Testis (tissue), 3 donors: ENCODE results near the gene ASB6. TPM values are rescaled to one million over a fixed set of nuclear protein-coding genes. Genes with fewer than 3 reads are reported as not detected.

Experiments
- DNase-seq: peaks from one replicate; pipeline ENCODE4 v3.0.0-alpha.2; 2019
- H3K27ac ChIP-seq, 2 donors: fragments of 200-600 bp; sonication (generic); one replicate each; pipeline ENCODE4 v1.5.1; 2019
- H3K27me3 ChIP-seq: fragments of 200-600 bp; sonication (generic); one replicate; pipeline ENCODE4 v1.5.1; 2019
- H3K36me3 ChIP-seq: fragments of 200-600 bp; sonication (generic); one replicate; pipeline ENCODE4 v1.5.1; 2017; ENCODE audit warnings: low read depth; ENCODE audit errors: missing control alignments
- H3K4me1 ChIP-seq: fragments of 200-600 bp; sonication (generic); one replicate; pipeline ENCODE4 v1.5.1; 2019
- H3K4me3 ChIP-seq, 2 donors: fragments of 200-600 bp; sonication (generic); one replicate each; pipeline ENCODE4 v1.5.1; 2017 to 2019
- H3K9me3 ChIP-seq: fragments of 200-600 bp; sonication (generic); one replicate; pipeline ENCODE4 v1.5.1; 2017
- CTCF ChIP-seq, 3 experiments: fragments of 450-650 bp in 2 of 3; fragments of 200-600 bp in 1 of 3; sonication (generic) in 1 of 3; IDR thresholded peaks; one replicate each; pipeline ENCODE4 v1.5.1; 2016 to 2019; ENCODE audit warnings: antibody characterized with exemption in 3 of 3, mild to moderate bottlenecking in 2 of 3, moderate library complexity in 1 of 3
- POLR2A ChIP-seq: fragments of 450-650 bp; IDR thresholded peaks from one replicate; pipeline ENCODE4 v1.6.1; 2017; ENCODE audit warnings: antibody characterized with exemption, mild to moderate bottlenecking, moderate library complexity
- WGBS, 2 donors: methylation state at CpG; one replicate each; pipeline ENCODE4 v1.1.5; 2018; 5-methylcytosine and 5-hydroxymethylcytosine counted together
- intact Hi-C: fragments of 100-400 bp; cut with DNase I; formaldehyde crosslinking; loops from one replicate; pipeline ENCODE4 v1.15.1; 2023; ENCODE audit warnings: low total_unique reads
- polyA plus RNA-seq: library from polyadenylated mRNA; stranded (reverse); fragments of 350-450 nt; fragmentation: Illumina TruSeq; extraction: RNeasy Lipid Tissue Mini Kit (QIAGEN cat#74804); gene quantifications from one replicate; pipeline ENCODE4 v1.2.3, GENCODE V29; 2014; ENCODE audit warnings: low read depth, low replicate concordance; ENCODE audit not compliant: insufficient read depth
- total RNA-seq, 2 donors: library from RNA; depleted of rRNA; stranded (reverse); fragments of >200 nt; gene quantifications; one replicate each; pipeline ENCODE4 v1.2.3, GENCODE V29; 2016

ASB6 gene
- total and polyA plus RNA-seq, 3 donors from 2014 or later = 21.4 to 61.7 (median 51.2) TPM

GRCh38 chr9:129587487-129588262, 54.3 kb downstream of the ASB6 start:
- DNase-seq = no peak
- H3K27ac ChIP-seq = no peak overlapping the region
- intact Hi-C loops = no loop called here
- no peaks in the 10 kb centered on the region for H3K27me3 ChIP-seq
- H3K9me3 ChIP-seq = no peaks in the 10 kb centered on the region
- TF ChIP-seq CTCF (IDR thresholded peaks at IDR 0.05) = no peak
- TF ChIP-seq POLR2A = no peak
- H3K4me3 ChIP-seq = no peak overlapping the region
- H3K4me1 ChIP-seq = peaks cover 11% of the 10 kb centered on the region
- no peaks in the 10 kb centered on the region for H3K36me3 ChIP-seq
- WGBS, 2 donors = 90 to 91% methylated on average over 23 of the region's 23 CpGs

GRCh38 chr9:129586685-129587084, 55.3 kb downstream of the ASB6 start:
- no peaks in the 10 kb centered on the region for H3K36me3 ChIP-seq
- no peaks in the 10 kb centered on the region for H3K9me3 ChIP-seq
- intact Hi-C loops = no loop called here
- no peaks in the 10 kb centered on the region for H3K27me3 ChIP-seq
- peaks cover 11% of the 10 kb centered on the region for H3K4me1 ChIP-seq
- DNase-seq = no peak
- TF ChIP-seq CTCF (IDR thresholded peaks at IDR 0.05) (no peak), POLR2A (no peak)
- 45 to 74% methylated on average over 7 to 8 of the region's 8 CpGs for WGBS, 2 donors
- no peak overlapping the region for H3K4me3 ChIP-seq
- no peak overlapping the region for H3K27ac ChIP-seq

GRCh38 chr9:129586245-129586644, 55.7 kb downstream of the ASB6 start:
- no peak for TF ChIP-seq CTCF (IDR thresholded peaks at IDR 0.05)
- H3K27ac ChIP-seq = no peak overlapping the region
- no peak overlapping the region for H3K4me3 ChIP-seq
- no peaks in the 10 kb centered on the region for H3K9me3 ChIP-seq
- no peaks in the 10 kb centered on the region for H3K36me3 ChIP-seq
- no peaks in the 10 kb centered on the region for H3K27me3 ChIP-seq
- intact Hi-C loops = no loop called here
- H3K4me1 ChIP-seq = peaks cover 11% of the 10 kb centered on the region
- 76 to 97% methylated on average over 1 of the region's 1 CpG for WGBS, 2 donors
- DNase-seq = no peak

- TF ChIP-seq POLR2A = no peak
- no peak for TF ChIP-seq CTCF (IDR thresholded peaks at IDR 0.05)
- no peak for DNase-seq
- no peak overlapping the region for H3K27ac ChIP-seq
- peaks cover 11% of the 10 kb centered on the region for H3K4me1 ChIP-seq
- intact Hi-C loops = no loop called here
- WGBS, 2 donors = 94 to 100% methylated on average over 1 of the region's 1 CpG
- no peaks in the 10 kb centered on the region for H3K9me3 ChIP-seq
- no peaks in the 10 kb centered on the region for H3K27me3 ChIP-seq
- no peaks in the 10 kb centered on the region for H3K36me3 ChIP-seq
- H3K4me3 ChIP-seq = no peak overlapping the region
Measured at GRCh38 chr9:129585352-129585751, 56.6 kb downstream of the ASB6 start.

Other genes with a start within 250 kb of the ASB6 start
- 1 to 10 TPM; 3.7 to 9.4 TPM for gene C9orf50, start 21.1 kb downstream of the ASB6 start, total RNA-seq
- 14.6 TPM for gene C9orf50, start 21.1 kb downstream of the ASB6 start, polyA plus RNA-seq
- gene NTMT1, start 16.0 kb downstream of the ASB6 start, total RNA-seq = 10 to 100 TPM; 71.8 to 82.6 TPM
- 189 TPM for gene NTMT1, start 16.0 kb downstream of the ASB6 start, polyA plus RNA-seq
- gene PRRX2, start 23.5 kb upstream of the ASB6 start, total RNA-seq = 10 to 100 TPM; 14.6 to 19.1 TPM
- 15.3 TPM for gene PRRX2, start 23.5 kb upstream of the ASB6 start, polyA plus RNA-seq
- 10 to 100 TPM in 1 of 2 donors, 1 to 10 TPM in 1; 9.5 to 36.9 TPM for gene PTGES, start 110.9 kb upstream of the ASB6 start, total RNA-seq
- 41.8 TPM for gene PTGES, start 110.9 kb upstream of the ASB6 start, polyA plus RNA-seq
- 10 to 100 TPM; 29.4 to 30.8 TPM for gene TOR1B, start 161.0 kb upstream of the ASB6 start, total RNA-seq
- 54.7 TPM for gene TOR1B, start 161.0 kb upstream of the ASB6 start, polyA plus RNA-seq
- 10 to 100 TPM; 32.9 to 43.4 TPM for gene TOR1A, start 182.0 kb upstream of the ASB6 start, total RNA-seq
- 23.1 TPM for gene TOR1A, start 182.0 kb upstream of the ASB6 start, polyA plus RNA-seq
- gene C9orf78, start 193.1 kb upstream of the ASB6 start, total RNA-seq = 10 to 100 TPM; 56.3 to 83.2 TPM
- 86.8 TPM for gene C9orf78, start 193.1 kb upstream of the ASB6 start, polyA plus RNA-seq
- gene USP20, start 193.3 kb upstream of the ASB6 start, total RNA-seq = 10 to 100 TPM; 46.8 to 48.3 TPM
- 37.4 TPM for gene USP20, start 193.3 kb upstream of the ASB6 start, polyA plus RNA-seq